ENCODE measurements around the gene UNC119B. TPM values are rescaled to one million over a fixed set of nuclear protein-coding genes. Genes with fewer than 3 reads are reported as not detected.
A peak's percentile ranks its signal among the peaks of the same experiment; 100 is the strongest.

UNC119B gene
- total RNA-seq, 4 donors from 2014 or later, result 5.0 to 20.3 (median 13.9) TPM

GRCh38 chr12:120763250-120763649, 53.0 kb downstream of the UNC119B start:
- peak in 1 of 2 donors; percentile 75 for DNase-seq (ENCODE audit: low spot score in 2 of 2)
- WGBS, 2 donors, result 60 to 73% methylated on average over 3 of the region's 3 CpGs
- TF ChIP-seq POLR2A (IDR thresholded peaks at IDR 0.05), result no peak
- TF ChIP-seq CTCF (IDR thresholded peaks at IDR 0.05), result no peak
- intact Hi-C loops (cut with DNase I; ENCODE audit: low total_unique reads), result no loop called here
- no peak overlapping the region for H3K4me3 ChIP-seq (ENCODE audit: low read depth, poor library complexity, severe bottlenecking)

- intact Hi-C loops (cut with DNase I; ENCODE audit: low total_unique reads), result no loop called here
- 89 to 92% methylated on average over 9 of the region's 9 CpGs for WGBS, 2 donors
- no peak for TF ChIP-seq CTCF (IDR thresholded peaks at IDR 0.05)
- TF ChIP-seq POLR2A (IDR thresholded peaks at IDR 0.05), result no peak
- DNase-seq (ENCODE audit: low spot score in 2 of 2), result peak in 1 of 2 donors; percentile 57
- no peak overlapping the region for H3K4me3 ChIP-seq (ENCODE audit: low read depth, poor library complexity, severe bottlenecking)
These were observed 54.6 kb downstream of the UNC119B start for GRCh38 chr12:120764816-120765215.

- TF ChIP-seq POLR2A (IDR thresholded peaks at IDR 0.05) (no peak), CTCF (IDR thresholded peaks at IDR 0.05) (no peak)
- 89 to 100% methylated on average over 4 of the region's 5 CpGs for WGBS, 2 donors
These were observed 56.3 kb downstream of the UNC119B start for GRCh38 chr12:120766566-120766965.

GRCh38 chr12:120767071-120768024, 57.1 kb downstream of the UNC119B start:
- intact Hi-C loops (cut with DNase I; ENCODE audit: low total_unique reads), result no loop called here
- DNase-seq (ENCODE audit: low spot score in 2 of 2), result no peak
- 79 to 84% methylated on average over 11 of the region's 11 CpGs for WGBS, 2 donors
- H3K4me3 ChIP-seq (ENCODE audit: low read depth, poor library complexity, severe bottlenecking), result no peak overlapping the region
- TF ChIP-seq CTCF (IDR thresholded peaks at IDR 0.05) (no peak), POLR2A (IDR thresholded peaks at IDR 0.05) (no peak)

More at GRCh38 chr12:120766566-120766965, 56.3 kb downstream of the UNC119B start:
- DNase-seq (ENCODE audit: low spot score in 2 of 2), result no peak
- intact Hi-C loops (cut with DNase I; ENCODE audit: low total_unique reads), result no loop called here
- no peak overlapping the region for H3K4me3 ChIP-seq (ENCODE audit: low read depth, poor library complexity, severe bottlenecking)

GRCh38 chr12:120771097-120771496, 60.8 kb downstream of the UNC119B start:
- DNase-seq (ENCODE audit: low spot score in 2 of 2), result no peak
- 88 to 89% methylated on average over 11 of the region's 11 CpGs for WGBS, 2 donors
- intact Hi-C loops (cut with DNase I; ENCODE audit: low total_unique reads), result no loop called here
- H3K4me3 ChIP-seq (ENCODE audit: low read depth, poor library complexity, severe bottlenecking), result no peak overlapping the region
- TF ChIP-seq POLR2A (IDR thresholded peaks at IDR 0.05), result no peak
- no peak for TF ChIP-seq CTCF (IDR thresholded peaks at IDR 0.05)

Other genes starting within 250 kb of the UNC119B start
- 10 to 100 TPM; 55.4 to 97.2 (median 81.2) TPM for gene SRSF9, start 240.7 kb upstream of the UNC119B start, total RNA-seq
- 100 to 1,000 TPM; 310 to 529 (median 388) TPM for gene DYNLL1, start 214.3 kb upstream of the UNC119B start, total RNA-seq
- gene COQ5, start 181.3 kb upstream of the UNC119B start, total RNA-seq, result 10 to 100 TPM; 16.5 to 19.2 (median 18.3) TPM
- gene RNF10, start 176.1 kb upstream of the UNC119B start, total RNA-seq, result 100 to 1,000 TPM in 3 of 4 donors, 10 to 100 TPM in 1; 99.9 to 162 (median 118) TPM
- gene POP5, start 129.1 kb upstream of the UNC119B start, total RNA-seq, result 10 to 100 TPM in 3 of 4 donors, 1 to 10 TPM in 1; 7.5 to 26.9 (median 22.5) TPM
- under 1 TPM in 3 of 4 donors, not detected in 1; 0.39 to 0.94 (median 0.89) TPM for gene CABP1, start 69.8 kb upstream of the UNC119B start, total RNA-seq
- gene MLEC, start 23.3 kb upstream of the UNC119B start, total RNA-seq, result 10 to 100 TPM; 15.4 to 53.3 (median 40.9) TPM
- 10 to 100 TPM; 21.3 to 37.1 (median 29.1) TPM for gene ACADS, start 15.4 kb downstream of the UNC119B start, total RNA-seq
- 10 to 100 TPM; 47.3 to 59.0 (median 52.4) TPM for gene SPPL3, start 193.9 kb downstream of the UNC119B start, total RNA-seq